T-cell (primary cell): ENCODE results near the gene CFDP1. TPM values are rescaled to one million over a fixed set of nuclear protein-coding genes. Genes with fewer than 3 reads are reported as not detected.

ENCODE experiments used
- total RNA-seq, 35 experiments: library from RNA in 6 of 35; stranded (reverse) in 6 of 35; fragments of 120-200 nt in 1 of 35; gene quantifications; one replicate each; pipeline versions ENCODE4 v1.2.1 to v1.2.4 and lab custom pipeline; 2013 to 2026

Gene CFDP1
- total RNA-seq, 5 donors from 2014 or later (not counting 1 experiment from before 2014, with no cell fraction given), result 30.8 to 36.5 (median 34.2) TPM

Other genes with a start within 250 kb of the CFDP1 start
- 10 to 100 TPM in 3 of 5 donors, not detected in 2; 14.4 to 18.7 (median 15.1) TPM for gene CTRB2, start 226.3 kb downstream of the CFDP1 start, total RNA-seq
- gene CTRB1, start 214.5 kb downstream of the CFDP1 start, total RNA-seq, result 1 to 10 TPM in 3 of 5 donors, not detected in 2; 6.1 to 8.3 (median 7.9) TPM
- gene BCAR1, start 181.9 kb downstream of the CFDP1 start, total RNA-seq, result 1 to 10 TPM in 2 of 5 donors, under 1 TPM in 3; 0.49 to 1.6 (median 0.98) TPM
- 10 to 100 TPM; 37.7 to 45.8 (median 41.9) TPM for gene TMEM170A, start 31.2 kb upstream of the CFDP1 start, total RNA-seq
- gene CHST6, start 61.9 kb upstream of the CFDP1 start, total RNA-seq, result under 1 TPM in 2 of 5 donors, not detected in 3; 0.15 to 0.16 TPM
- gene CHST5, start 102.6 kb upstream of the CFDP1 start, total RNA-seq, result under 1 TPM in 1 of 5 donors, not detected in 4; 0.09 TPM
- 1 to 10 TPM; 1.5 to 3.0 (median 2.1) TPM for gene TMEM231, start 122.7 kb upstream of the CFDP1 start, total RNA-seq
- 10 to 100 TPM; 70.9 to 78.6 (median 76.4) TPM for gene GABARAPL2, start 132.9 kb upstream of the CFDP1 start, total RNA-seq
- gene ADAT1, start 189.8 kb upstream of the CFDP1 start, total RNA-seq, result 10 to 100 TPM; 62.9 to 79.2 (median 72.0) TPM
- 100 to 1,000 TPM; 121 to 151 (median 128) TPM for gene KARS1, start 214.2 kb upstream of the CFDP1 start, total RNA-seq
- gene TERF2IP, start 214.3 kb upstream of the CFDP1 start, total RNA-seq, result 100 to 1,000 TPM in 1 of 5 donors, 10 to 100 TPM in 4; 86.0 to 104 (median 94.0) TPM
- gene CPHXL2, start 243.5 kb upstream of the CFDP1 start, total RNA-seq, result not detected